NCI-H345 treated with DMSO at 0.1 percent for 48 hours (cell line): Measurements from ENCODE around the gene SH3RF2.
"Not testable (repeated sequence)": the region's sequence is repeated elsewhere in the genome, so short reads cannot be mapped to it uniquely, and the experiment has no call there.

ENCODE experiments used
- DNase-seq: peaks from one replicate; lab custom pipeline; 2025; ENCODE audit not compliant: unreplicated experiment; lab: John Stamatoyannopoulos, UW

SH3RF2 gene

GRCh38 chr5:146071171-146071570 is 134.8 kb downstream of the SH3RF2 start:
- no peak for DNase-seq

DNA sequence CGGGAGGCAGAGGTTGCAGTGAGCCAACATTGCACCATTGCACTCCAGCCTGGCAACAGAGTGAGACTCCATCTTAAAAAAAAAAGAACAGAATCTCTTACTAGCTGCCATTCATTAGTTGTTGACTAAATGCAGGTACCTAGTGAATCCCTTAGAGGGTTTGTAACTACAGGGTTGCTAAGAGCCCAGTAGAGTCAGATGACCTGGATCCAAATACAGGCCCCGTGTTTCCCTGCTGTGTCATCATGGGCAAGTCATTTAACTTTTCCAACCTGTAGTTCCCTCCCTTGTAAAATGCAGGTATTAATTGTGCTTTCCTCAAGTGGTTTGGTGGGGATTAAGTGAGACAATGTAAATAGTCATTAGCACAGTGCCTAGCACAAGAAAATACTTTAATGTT is 136.2 kb downstream of the SH3RF2 start:
- DNase-seq = no peak

DNA sequence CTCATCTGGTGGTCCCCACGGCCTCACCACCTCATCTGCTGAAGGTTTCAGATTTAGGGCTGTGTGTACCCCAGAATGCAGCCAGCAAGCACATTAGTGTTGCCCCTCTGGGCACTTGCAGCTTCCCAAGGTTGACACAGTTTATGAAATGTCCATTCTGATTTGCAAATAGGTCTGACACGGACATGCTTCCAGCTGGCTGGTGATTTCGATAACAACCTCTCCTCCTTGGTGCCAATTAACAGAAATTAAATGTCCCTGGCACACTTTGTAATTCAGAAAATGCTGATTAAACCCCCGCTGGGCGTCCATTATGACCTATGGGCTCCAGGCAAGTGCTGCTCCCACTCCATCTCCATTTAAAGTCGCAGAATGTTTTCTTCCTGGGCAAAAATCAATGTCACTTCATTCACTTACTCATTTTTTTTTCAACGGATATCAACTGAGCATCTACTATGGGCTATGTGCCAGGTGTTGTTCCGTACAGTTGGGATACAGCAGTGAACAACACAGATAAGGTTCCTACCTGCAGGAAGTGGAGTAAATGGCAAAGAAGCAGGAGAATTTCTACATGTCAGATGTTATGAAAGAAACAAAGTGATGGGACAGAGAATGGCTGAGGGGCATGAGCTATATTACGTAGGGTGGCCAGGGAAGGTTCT is 137.0 kb downstream of the SH3RF2 start:
- no peak for DNase-seq

GRCh38 chr5:146076028-146076427 is 139.7 kb downstream of the SH3RF2 start:
- no peak for DNase-seq

DNA sequence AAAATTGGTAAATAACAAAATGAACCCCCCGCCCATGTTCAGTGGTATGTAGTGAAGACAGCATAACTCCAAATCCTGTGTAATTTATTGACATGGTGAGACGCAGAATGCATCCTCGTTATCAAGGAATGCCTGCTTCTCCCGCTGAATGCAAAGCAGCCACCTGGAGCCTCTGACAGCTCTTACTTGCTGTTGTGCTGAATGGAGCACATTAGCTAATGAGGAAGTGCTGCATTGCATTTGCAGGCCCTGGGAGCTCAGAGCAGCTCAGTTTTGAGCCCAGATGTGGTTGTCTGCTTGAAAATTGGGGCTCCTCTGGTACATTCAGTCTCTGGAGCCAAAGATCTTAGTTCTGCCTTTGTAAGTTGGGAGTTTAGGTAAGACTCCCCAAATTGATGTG is 140.1 kb downstream of the SH3RF2 start:
- no peak for DNase-seq

DNA sequence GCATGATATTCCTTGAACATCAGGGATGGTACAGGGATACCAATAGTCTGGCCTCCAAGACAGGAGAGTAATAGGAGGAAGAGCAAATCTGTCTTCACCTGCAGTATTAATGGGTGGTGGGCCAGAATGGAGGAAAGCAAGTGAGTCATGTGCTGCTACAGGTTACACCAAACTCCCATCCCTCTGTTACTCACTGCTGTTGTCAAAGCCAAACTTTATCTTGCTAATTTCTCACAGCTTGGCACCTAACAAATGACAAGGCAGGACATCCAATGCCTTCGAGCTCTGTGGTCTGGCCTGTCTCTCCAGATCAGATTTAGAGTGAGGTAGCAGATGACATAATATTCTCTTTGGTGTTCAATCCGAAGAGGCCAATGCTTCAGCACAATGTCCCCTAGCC is 142.2 kb downstream of the SH3RF2 start:
- DNase-seq = no peak

DNA sequence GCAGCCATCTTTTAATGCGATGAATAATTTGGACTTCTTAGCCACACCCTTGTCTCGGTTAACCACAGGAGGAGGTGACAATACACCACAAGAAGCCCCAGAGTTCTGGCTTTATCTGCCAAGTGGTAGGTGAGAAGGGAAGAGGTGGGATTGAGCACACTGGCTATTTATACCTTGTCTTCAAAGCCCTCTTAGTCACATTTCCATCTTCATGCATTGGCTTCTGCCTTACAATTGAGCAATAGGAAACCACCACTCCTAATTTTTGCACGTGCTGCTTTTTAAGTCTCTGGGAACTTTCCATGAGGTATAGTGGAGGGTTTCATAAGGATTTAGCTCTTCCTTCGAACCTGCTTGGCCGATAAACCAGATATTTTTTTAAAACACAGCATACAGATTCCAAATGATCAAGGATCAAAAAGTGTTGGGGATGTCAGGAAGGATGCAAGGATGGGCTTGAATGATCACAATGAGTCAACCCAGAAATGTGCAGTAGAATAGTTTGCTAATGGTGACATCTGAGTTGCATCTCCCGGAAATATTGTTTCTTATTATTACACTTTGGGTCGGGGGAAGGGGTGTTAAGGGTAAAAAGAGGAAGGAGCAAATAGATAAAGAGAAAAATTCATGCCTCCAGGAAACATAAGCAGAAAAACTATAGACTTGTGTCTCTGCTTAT is 143.5 kb downstream of the SH3RF2 start:
- DNase-seq = no peak

GRCh38 chr5:146081556-146081955 is 145.2 kb downstream of the SH3RF2 start:
- DNase-seq = no peak

DNA sequence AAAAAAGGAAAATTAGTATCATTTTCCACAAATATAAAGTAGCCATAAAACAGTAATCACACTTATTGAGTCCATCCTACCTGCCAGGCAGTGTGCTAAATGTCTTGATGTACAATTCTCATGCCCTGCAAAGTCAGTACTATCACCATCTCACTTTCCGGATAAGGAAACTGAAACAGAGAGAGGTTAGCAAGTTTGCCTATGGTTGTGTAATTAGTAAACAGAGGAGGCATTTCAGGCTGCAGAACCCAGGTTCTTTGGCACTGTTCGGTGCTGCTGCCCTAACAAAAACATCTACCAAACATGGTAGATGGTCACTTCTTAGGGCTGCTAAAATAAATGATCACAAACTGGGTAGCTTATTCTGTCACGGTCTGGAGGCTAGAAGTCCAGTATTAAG is 146.4 kb downstream of the SH3RF2 start:
- DNase-seq = no peak

- DNase-seq = no peak
Observed at GRCh38 chr5:146084376-146084775, 148.0 kb downstream of the SH3RF2 start.

- DNase-seq = no peak
Observed at GRCh38 chr5:146088098-146088497, 151.7 kb downstream of the SH3RF2 start.

GRCh38 chr5:146089287-146089686 is 152.9 kb downstream of the SH3RF2 start:
- no peak for DNase-seq

DNA sequence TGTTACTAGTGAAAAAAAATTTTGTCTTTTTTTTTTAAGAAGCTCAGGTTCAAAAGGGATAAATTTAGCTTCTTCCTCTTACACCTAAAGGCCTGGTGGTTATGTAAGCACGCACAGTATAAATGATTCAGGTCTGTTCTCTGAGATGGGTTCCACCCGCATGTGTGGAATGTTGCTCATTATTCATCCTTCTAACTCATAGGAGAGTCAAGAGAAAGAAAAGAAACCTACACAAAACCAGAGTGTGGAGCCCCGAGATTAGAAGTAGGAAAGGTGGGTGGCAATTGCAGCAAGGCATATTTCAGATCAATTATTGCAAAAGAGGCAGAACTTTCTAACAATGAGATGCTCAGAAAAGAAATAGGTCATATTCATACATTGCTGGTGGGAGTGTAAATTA is 155.5 kb downstream of the SH3RF2 start:
- DNase-seq = no peak

DNA sequence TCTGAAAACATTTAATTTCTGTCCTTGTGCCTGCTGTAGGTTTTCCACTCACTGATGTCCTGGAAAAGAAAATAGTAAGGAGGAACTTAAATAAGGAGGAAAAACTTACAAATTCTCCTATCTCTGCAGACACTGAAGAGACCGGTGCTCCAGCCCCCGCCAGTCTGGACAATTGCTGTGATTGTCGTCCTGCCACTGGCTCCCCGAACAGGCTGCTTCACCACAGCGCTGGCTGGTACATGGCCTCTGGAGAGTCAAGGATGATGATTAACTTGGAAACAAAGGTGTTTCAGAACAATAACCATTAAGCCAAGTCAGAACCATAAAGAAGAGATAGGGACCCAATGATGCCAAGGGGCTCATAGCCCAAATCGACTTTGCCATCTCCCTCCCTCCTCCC is 161.7 kb downstream of the SH3RF2 start:
- DNase-seq = no peak

- DNase-seq = no peak
Observed at GRCh38 chr5:146101646-146102045, 165.3 kb downstream of the SH3RF2 start.

DNA sequence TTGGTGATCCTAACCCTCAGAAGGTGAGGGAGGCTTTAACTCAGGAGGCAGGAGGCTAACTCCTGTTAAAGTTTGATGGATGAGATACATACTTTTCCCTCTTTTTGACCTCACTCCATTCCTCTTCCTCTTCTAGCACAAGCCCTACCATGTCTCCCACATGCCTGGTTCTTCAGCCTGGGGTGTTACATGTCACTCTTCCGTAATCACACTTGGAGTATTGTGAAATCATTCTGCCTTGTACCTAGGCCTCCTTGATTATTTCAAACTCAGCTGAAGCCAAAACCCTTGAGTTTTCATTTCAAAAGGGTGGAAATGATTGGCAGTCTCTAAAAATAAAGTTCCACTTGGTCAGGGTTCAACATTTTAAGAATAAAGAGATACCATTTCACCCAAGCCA is 167.2 kb downstream of the SH3RF2 start:
- DNase-seq = no peak

DNA sequence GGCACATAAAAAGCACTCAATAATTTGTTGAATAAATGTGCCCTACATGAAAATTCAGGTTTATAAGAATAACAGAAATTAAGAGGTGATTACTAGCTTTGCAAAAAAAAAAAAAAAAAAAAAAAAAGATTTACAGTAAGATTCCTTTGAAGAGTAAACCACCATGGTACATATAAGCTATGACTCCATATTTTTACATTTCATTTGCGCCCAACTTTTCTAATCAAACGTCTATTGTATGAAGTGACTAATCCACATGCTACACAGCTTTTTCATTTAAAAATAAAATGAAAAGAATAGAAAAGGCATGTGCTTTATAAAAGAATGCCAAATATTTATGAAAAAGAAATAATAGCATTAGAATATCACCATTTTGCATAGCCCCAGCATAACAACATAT is 169.1 kb downstream of the SH3RF2 start, which contains the start of gene PLAC8L1:
Gene PLAC8L1 (minus strand): TSS at position 101 of the 400 bp plus-strand sequence. CDS start 1,266 bp downstream, outside the sequence.
- DNase-seq = no peak

GRCh38 chr5:146107901-146108300 is 171.5 kb downstream of the SH3RF2 start:
- no peak for DNase-seq

- DNase-seq = not testable (repeated sequence)
Observed at GRCh38 chr5:146108870-146109269, 172.5 kb downstream of the SH3RF2 start.

DNA sequence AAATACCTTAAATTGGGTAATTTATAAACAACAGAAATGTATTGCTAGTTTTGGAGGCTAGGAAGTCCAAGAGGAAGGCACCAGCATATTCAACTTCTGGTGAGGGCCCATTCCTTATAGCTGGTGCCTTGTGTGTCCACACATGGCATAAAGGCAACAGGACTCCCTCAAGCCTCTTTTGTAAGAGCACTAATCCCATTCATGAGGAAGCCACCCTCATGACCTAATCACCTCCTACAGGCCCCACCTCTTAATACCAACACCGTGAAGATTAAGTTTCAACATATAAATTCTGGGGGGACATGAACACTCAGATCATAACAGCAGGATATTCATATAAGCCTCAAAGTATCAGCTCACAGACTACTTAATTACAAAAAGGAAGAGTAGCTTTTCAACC is 173.0 kb downstream of the SH3RF2 start:
- DNase-seq = no peak

DNA sequence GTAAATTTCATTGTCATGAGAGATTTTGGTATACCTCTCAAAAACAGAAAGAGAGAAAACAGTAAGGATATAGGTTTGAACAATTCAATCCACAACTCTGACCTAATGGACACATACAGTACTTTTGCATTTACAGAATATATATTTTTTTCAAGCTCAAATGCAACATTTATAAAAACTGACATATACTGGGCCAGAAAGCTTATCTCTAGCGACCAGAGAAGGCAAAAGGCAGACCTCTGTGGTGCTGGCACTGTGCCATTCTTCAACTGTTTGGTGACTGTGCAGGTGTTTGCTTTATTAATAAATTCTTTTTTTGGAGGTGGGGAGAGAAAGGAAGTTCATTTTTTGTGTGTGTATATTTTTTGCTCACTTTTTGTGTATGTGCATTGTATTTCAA is 175.0 kb downstream of the SH3RF2 start:
- DNase-seq = no peak

- DNase-seq = no peak
Observed at GRCh38 chr5:146112476-146112875, 176.1 kb downstream of the SH3RF2 start.
